Activated naive CD4-positive, alpha-beta T cell (primary cell): ENCODE data around the gene KLRG1.

Experiments used
- DNase-seq, 4 experiments: peaks; one replicate each; lab custom pipeline; 2025; lab: John Stamatoyannopoulos, UW

Gene KLRG1

DNA sequence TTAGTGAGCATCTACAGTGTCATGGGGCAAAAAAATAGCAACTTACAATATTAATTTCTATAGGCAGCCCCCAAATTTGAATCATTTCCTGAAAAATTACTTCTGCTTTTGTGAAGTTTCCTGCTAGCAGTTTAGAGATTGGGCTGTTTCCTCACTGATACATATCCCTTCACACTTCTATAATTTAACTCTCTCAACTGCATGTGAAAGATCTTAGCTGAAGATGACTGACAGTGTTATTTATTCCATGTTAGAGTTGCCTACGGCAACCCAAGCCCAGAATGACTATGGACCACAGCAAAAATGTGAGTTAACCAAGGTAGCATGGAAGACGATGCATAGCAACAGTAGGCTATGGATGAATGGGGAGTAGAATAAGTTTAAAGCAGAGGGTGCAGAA is at the start of gene KLRG1:
Gene KLRG1, plus strand, starts transcription at position 134 of the 400 bp plus-strand sequence. Its CDS starts 90 bp downstream, at position 224.
- no peak for DNase-seq

GRCh38 chr12:8941691-8942478 is 47.5 kb upstream of the KLRG1 start:
- no peak for DNase-seq

DNA sequence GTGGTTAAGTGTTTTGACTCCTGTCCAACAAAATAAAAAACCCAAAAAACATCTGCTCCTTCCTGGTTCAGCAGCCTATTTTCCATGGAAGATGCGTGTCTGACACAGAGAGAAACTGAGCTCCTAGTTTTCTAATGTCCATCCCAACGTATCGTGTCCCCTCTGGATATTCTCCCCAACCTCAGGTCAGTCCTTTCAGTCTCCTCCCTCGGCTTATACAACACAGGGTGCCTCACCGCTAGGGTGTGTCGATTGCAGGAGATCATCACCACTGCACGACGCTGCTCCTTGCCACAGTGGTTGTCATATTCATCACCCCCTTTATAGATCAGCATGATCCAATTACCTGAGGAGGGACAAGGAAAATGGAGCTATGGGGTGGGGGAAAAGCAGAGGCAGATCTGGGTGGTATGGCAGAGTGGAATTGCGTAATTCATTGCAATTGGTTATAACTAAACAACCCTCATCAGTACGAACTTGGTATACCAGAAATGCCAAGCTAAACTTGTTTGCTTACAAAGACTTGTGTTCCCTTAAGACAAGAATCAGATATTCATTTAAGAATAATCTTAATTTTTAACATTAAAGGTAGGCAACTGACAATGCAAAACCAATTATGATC is 45.7 kb upstream of the KLRG1 start:
- no peak for DNase-seq

DNA sequence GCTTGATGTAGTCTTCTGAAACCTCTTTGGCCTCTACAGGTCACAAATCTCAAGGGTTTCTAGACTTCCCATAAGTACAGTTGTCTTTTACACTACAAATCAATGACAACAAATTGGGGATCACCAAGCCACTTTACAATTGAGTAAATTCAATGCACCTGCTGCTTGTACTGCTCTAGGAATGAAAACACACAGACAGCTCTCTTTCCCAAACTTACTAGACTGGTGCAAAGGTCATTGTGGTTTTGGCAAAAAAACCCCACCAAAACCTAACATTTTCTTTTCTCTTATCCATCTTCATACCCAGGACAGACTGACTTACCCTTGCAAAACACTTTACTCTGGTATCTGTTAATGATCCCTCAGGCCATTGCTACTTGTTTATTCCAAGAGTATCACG is 42.6 kb upstream of the KLRG1 start:
- no peak for DNase-seq

DNA sequence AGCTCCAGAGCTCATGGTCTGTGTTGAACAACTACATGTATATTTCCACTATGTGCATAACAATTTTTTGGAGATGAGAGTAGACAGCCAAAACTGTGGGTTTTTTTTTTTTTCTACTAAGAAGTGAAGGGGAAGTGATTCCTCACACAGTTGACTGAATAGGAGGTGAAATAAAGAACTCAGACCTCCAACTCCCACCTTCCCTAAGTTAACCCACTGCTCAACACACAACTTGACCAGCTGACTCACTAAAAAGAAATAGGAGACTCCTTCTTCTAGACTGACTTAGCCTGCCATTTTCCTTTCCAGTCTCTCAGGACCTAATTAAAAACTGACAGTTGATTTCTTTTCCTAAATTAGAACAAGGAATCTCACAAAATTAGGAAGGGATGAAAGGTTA is 41.6 kb upstream of the KLRG1 start:
- DNase-seq, result no peak

DNA sequence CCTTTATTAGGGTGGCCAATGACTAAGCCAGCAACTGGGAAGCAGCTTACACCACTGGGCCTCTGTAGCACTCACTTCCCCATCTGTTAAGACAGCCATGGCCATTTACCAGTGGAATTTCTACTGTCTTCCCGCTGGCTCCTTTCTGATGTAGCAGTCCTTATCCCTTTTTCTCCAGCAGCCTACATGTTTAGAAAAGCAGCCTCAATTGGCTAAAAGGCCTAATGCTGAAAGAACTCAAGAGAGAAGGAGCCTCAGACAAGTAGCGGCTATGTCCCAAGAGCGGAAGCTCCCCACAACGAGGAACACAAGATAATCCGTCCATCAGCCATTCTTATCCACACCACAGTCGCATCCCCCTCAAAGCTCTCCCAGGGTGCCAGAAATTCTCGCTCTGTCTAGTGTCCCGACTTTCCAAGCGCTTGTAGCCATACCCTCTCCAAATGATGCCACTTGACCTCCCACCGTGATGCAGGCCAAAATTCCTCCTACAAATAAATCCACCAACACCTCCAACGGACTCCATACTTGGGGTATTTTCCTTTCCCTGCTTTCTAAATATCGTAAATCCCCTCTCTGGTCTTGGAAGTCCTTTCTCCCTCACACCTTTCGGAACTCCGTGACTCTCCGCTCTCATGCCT is 40.5 kb upstream of the KLRG1 start:
- no peak for DNase-seq

GRCh38 chr12:8949342-8950220 is 39.8 kb upstream of the KLRG1 start, which contains the start of gene M6PR:
TSS of gene M6PR (minus strand) at chr12:8949645. CDS start at chr12:8946404, 3,241 bp downstream.
- peak; percentile 73 to 79 (median 76) for DNase-seq

DNA sequence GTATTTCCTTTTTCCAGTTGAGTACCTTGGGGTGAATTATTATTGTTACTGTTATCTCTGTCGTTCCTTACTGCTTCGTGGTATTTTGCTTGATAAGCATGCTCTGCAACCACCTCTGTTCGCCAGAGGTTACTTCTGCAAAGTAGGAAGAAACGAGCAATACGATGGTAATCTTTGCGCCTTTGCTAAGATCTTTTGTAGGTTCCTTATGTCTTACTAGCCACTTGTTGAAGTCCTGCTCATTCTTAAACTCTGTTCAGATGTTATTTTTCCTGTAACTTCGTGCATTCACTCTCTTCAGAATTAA is 39.2 kb upstream of the KLRG1 start:
- no peak for DNase-seq

DNA sequence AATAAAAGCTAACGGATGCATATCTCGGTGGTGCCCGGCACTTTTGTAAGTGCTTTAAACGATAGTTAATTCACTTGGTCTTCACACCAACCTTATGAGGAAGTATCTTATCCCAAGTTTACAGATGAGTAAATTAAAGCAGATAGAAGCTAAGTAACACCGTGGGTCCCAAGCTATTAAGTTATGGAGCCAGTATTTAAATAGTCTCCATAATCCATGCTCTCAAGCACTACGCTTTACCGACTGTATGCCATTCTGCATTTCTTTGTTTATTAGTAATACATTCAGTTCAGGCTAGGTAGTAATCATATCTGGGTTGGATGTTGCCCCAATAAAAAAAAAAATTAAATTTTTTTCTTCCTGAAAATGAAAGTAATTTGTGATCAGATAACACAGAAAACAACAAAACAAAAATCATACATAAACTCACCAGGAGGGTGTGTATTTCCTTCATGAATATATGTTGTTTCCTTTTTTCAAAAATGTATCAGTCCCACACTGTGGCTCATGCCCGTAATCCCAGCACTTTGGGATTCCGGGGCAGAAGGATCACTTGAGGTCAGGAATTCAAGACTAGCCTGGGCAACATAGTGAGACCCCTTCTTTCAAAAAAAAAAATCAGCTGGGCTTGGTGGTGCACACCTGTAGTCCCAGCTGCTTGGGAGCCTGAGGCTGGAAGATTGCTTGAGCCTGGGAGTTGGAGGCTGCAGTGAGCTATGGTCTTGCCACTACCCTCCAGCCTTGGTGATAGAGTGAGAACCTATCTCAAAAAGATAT is 38.5 kb upstream of the KLRG1 start:
- no peak for DNase-seq

DNA sequence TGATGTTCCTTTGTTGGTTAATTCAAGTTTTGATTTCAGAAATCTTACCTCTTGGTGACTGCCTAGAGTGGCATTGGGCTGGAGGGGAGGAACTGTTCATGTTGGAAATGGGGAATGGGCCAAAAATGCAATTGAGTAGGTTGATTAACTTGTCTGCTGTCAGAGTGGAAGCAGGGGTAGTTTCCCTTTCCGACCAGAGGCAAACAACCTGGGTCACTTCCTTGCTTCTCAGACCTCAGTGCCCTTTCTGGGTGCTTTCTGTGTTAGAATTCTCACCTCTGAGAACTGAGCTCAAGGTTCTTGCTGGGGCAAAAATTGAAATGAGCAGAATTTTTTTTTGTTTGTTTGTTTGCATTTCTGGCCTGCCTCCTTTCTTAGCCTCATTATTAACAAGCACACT is 37.6 kb upstream of the KLRG1 start:
- no peak for DNase-seq

GRCh38 chr12:8953773-8954402 is 35.5 kb upstream of the KLRG1 start:
- peak in 1 of 4 experiments; percentile 4 for DNase-seq

- no peak for DNase-seq
These were observed 33.3 kb upstream of the KLRG1 start for GRCh38 chr12:8956073-8956472.

GRCh38 chr12:8956772-8957171 is 32.6 kb upstream of the KLRG1 start:
- no peak for DNase-seq

GRCh38 chr12:8957561-8957960 is 31.8 kb upstream of the KLRG1 start:
- no peak for DNase-seq

GRCh38 chr12:8958066-8958465 is 31.3 kb upstream of the KLRG1 start:
- no peak for DNase-seq

GRCh38 chr12:8960176-8960575 is 29.2 kb upstream of the KLRG1 start:
- DNase-seq, result no peak

DNA sequence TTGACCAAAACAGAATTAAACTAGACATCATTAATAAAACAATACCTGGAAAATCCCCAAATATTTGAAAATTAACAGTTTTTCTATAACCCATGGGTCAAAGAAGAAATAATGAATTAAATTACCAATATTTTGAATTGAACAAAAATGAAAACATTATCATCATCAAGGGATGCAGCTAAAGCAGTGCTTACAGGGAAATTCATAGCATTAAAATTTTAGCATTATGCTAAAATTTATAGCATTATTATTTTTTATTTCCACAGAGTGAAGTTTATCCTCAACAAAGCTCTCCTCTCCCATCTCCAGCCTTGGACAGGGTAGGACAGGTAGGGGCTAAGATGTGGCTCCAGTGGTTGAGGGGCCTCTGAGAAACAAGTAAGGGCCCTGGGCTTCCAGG is 20.6 kb upstream of the KLRG1 start:
- no peak for DNase-seq

DNA sequence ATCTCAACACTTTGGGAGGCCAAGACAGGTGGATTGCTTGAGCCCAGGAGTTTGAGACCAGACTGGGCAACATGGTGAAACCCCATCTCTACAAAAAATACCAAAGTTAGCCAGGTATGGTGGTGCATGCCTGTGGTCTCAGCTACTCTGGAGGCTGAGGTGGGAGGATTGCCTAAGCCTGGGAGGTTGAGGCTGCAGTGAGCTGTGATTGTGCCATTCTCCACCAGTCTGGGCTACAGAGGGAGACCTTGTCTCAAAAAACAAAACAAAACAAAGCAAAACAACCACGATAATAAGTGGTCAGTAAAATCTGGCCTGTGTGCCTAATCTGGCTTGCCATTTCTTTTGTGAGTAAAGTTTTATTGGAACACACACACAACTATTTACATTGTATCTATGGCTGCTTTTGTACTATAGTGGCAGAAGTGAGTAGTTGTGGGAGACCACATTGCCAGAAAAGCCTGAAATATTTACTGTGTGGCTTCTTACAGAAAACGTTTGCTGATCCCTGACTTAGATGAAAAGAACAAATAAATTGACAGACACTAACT is 19.4 kb upstream of the KLRG1 start:
- no peak for DNase-seq

GRCh38 chr12:8970432-8970831 is 18.9 kb upstream of the KLRG1 start:
- DNase-seq, result no peak

DNA sequence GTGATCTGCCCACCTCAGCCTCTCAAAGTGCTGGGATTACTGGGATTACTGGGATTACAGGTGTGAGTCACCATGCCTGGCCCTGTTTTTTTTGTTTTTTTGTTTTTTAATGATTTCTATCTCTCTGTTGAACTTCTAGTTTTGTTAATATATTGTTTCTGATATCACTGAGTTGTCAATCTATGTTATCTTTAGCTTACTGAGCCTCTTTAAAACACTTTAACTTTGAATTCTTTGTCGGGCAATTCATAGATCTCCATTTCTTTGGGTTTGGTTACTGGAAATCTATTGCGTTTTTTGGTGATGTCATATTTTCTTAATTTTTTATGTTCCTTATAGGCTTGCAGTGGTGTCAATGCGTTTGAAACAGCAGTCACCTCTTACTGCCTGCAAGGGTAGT is 9.2 kb upstream of the KLRG1 start:
- no peak for DNase-seq
